Endodermal cell (in vitro differentiated cells): ENCODE results near the gene PLAC8. TPM values are rescaled to one million over a fixed set of nuclear protein-coding genes. Genes with fewer than 3 reads are reported as not detected.
"Not testable (repeated sequence)": the region's sequence is repeated elsewhere in the genome, so short reads cannot be mapped to it uniquely, and the experiment has no call there.

Experiments used
- DNase-seq: peaks from one replicate; pipeline ENCODE4 v3.0.0-alpha.2; 2017
- H3K27ac ChIP-seq: 2 replicates; pipeline ENCODE4 v1.5.1; 2013; ENCODE audit warnings: mild to moderate bottlenecking, low read depth, low read length, moderate library complexity
- H3K27me3 ChIP-seq: 2 replicates; pipeline ENCODE4 v1.6.1; 2013; ENCODE audit warnings: mild to moderate bottlenecking, low read length, moderate library complexity; ENCODE audit not compliant: insufficient read depth, control insufficient read depth, poor library complexity, severe bottlenecking
- H3K36me3 ChIP-seq: 2 replicates; pipeline ENCODE4 v1.7.0; 2013; ENCODE audit warnings: mild to moderate bottlenecking, low read length, moderate library complexity; ENCODE audit not compliant: control insufficient read depth, insufficient read depth
- H3K4me1 ChIP-seq: one replicate; pipeline ENCODE4 v1.7.0; 2013; ENCODE audit warnings: low read length; ENCODE audit not compliant: control insufficient read depth, insufficient read depth
- H3K4me3 ChIP-seq: 2 replicates; pipeline ENCODE4 v1.5.1; 2013; ENCODE audit warnings: mild to moderate bottlenecking, low read length, moderate library complexity
- H3K9ac ChIP-seq: 2 replicates; pipeline ENCODE4 v1.6.1; 2013; ENCODE audit warnings: mild to moderate bottlenecking, low read length, moderate library complexity; ENCODE audit not compliant: poor library complexity, severe bottlenecking; ENCODE audit errors: extremely low read depth
- H3K9me3 ChIP-seq: 2 replicates; pipeline ENCODE4 v1.6.1; 2013; ENCODE audit warnings: mild to moderate bottlenecking, low read length, moderate library complexity; ENCODE audit not compliant: control insufficient read depth
- H3K27ac Mint-ChIP-seq: 2 replicates; pipeline ENCODE4 v1.8.0; 2020; ENCODE audit warnings: mixed read lengths
- H3K27me3 Mint-ChIP-seq: 2 replicates; pipeline ENCODE4 v1.8.0; 2021; ENCODE audit warnings: mild to moderate bottlenecking, mixed read lengths; ENCODE audit not compliant: insufficient read depth
- H3K36me3 Mint-ChIP-seq: 2 replicates; pipeline ENCODE4 v1.8.0; 2020; ENCODE audit warnings: low read depth, mixed read lengths
- H3K4me1 Mint-ChIP-seq: 2 replicates; pipeline ENCODE4 v1.8.0; 2020; ENCODE audit warnings: mixed read lengths
- H3K4me3 Mint-ChIP-seq: 2 replicates; pipeline ENCODE4 v1.8.0; 2020; ENCODE audit warnings: mild to moderate bottlenecking, moderate library complexity, mixed read lengths
- H3K9me3 Mint-ChIP-seq: 2 replicates; pipeline ENCODE4 v1.8.0; 2020; ENCODE audit warnings: mild to moderate bottlenecking, mixed read lengths
- WGBS, 2 experiments: methylation state at CpG; one replicate each; pipeline versions ENCODE4 v1.1.5 to v1.1.7; 2013; ENCODE audit warnings: missing lambda C conversion rate in 2 of 2, mixed read lengths in 1 of 2; ENCODE audit not compliant: insufficient coverage in 1 of 2, insufficient read length in 1 of 2; 5-methylcytosine and 5-hydroxymethylcytosine counted together
- total RNA-seq, 2 donors: library from RNA; stranded (reverse); fragmentation: NEBNext Ultra II Directional in 1 of 2; extraction: Animal tissue kit (Norgen Biotek cat#: 25700) in 1 of 2; gene quantifications; 2 replicates in 1 of 2; 3 replicates in 1 of 2; pipeline ENCODE4 v1.2.1, GENCODE V29; 2021
- TF ChIP-seq, protein P1 (sequence below): fragments of 200-600 bp; sonication (generic); conservative IDR thresholded peaks from 2 replicates; pipeline ENCODE4 v1.5.0; 2021; ENCODE audit warnings: antibody characterized with exemption, mild to moderate bottlenecking

Gene PLAC8
- total RNA-seq, 2 donors from 2014 or later, result 1.8 to 2.6 TPM

DNA sequence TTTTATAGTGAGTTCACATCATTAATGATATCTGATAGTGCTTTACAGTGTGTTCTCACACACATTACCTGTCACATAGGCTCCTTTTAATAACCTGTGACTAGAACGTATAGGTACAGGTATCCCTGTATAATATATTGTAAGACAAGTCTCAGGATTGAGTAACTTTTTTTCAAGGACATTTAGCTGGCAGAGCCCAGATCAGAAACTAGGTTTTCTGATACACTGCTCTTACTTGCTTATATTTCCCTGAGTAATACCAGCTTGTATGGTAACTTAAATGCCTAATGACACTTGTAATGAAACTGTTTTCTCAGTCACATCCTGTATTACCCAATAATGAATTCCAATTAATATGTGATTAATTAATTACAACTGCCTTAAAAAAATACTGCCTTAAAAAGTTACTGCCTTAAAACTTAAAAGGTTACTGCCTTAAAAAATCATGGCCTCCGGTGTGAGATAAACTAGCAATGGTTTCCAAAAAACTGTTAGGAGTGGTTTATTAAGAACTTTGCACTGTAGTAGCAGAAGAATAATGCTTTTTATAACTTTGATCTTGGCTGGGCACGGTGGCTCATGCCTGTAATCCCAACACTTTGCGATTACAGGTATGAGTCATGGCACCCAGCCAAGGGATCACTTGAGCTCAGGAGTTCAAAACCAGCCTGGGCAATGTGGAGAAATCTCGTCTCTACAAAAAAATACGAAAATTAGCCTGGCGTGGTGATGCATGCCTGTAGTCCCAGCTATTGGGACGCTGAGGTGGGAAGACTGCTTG, 67.6 kb downstream of the PLAC8 start:
- TF ChIP-seq, protein P1, sequence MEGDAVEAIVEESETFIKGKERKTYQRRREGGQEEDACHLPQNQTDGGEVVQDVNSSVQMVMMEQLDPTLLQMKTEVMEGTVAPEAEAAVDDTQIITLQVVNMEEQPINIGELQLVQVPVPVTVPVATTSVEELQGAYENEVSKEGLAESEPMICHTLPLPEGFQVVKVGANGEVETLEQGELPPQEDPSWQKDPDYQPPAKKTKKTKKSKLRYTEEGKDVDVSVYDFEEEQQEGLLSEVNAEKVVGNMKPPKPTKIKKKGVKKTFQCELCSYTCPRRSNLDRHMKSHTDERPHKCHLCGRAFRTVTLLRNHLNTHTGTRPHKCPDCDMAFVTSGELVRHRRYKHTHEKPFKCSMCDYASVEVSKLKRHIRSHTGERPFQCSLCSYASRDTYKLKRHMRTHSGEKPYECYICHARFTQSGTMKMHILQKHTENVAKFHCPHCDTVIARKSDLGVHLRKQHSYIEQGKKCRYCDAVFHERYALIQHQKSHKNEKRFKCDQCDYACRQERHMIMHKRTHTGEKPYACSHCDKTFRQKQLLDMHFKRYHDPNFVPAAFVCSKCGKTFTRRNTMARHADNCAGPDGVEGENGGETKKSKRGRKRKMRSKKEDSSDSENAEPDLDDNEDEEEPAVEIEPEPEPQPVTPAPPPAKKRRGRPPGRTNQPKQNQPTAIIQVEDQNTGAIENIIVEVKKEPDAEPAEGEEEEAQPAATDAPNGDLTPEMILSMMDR, result no peak
- no peak for DNase-seq
- H3K36me3 Mint-ChIP-seq, result peaks cover 24% of the 10 kb centered on the region
- H3K9me3 Mint-ChIP-seq, result no peaks in the 10 kb centered on the region
- no peak overlapping the region for H3K27ac ChIP-seq
- H3K4me3 Mint-ChIP-seq, result no peak overlapping the region
- no peaks in the 10 kb centered on the region for H3K4me1 ChIP-seq
- H3K27ac Mint-ChIP-seq, result no peak overlapping the region
- peaks cover 3% of the 10 kb centered on the region for H3K4me1 Mint-ChIP-seq
- H3K27me3 ChIP-seq, result no peaks in the 10 kb centered on the region
- no peak overlapping the region for H3K9ac ChIP-seq
- no peaks in the 10 kb centered on the region for H3K9me3 ChIP-seq
- peaks cover 24% of the 10 kb centered on the region for H3K36me3 ChIP-seq
- WGBS, 2 experiments, result 95% methylated on average over 6 to 8 of the region's 8 CpGs
- no peaks in the 10 kb centered on the region for H3K27me3 Mint-ChIP-seq
- no peak overlapping the region for H3K4me3 ChIP-seq

DNA sequence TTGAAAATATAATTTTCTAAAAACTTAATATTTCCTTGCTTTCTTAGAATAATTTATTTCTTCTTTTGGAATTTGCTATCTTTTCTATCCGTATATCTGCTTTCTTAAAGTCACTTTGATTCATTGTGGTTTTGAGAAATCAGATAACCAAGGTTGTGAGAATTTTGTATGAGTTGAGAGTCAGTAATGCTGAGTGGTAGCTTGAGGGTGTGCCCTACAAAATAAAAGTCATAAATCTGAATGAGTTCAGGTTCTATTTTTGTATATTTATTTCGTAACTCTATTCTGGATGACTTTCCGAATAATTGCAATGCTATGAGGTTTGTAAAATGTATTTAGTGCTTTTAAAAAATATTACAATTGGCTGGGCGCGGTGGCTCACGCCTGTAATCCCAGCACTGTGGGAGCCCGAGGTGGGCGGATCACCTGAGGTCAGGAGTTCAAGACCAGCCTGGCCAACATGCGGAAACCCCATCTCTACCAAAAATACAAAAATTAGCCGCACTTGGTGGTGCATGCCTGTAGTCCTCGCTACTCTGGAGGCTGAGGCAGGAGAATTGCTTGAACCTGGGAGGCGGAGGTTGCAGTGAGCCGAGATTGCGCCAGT, 70.6 kb downstream of the PLAC8 start:
- no peaks in the 10 kb centered on the region for H3K4me1 ChIP-seq
- Mint-ChIP-seq H3K4me1 (peaks cover 9% of the 10 kb centered on the region), H3K27me3 (no peaks in the 10 kb centered on the region), H3K36me3 (peaks cover 5% of the 10 kb centered on the region), H3K4me3 (no peak overlapping the region), H3K27ac (no peak overlapping the region), H3K9me3 (no peaks in the 10 kb centered on the region)
- DNase-seq, result no peak
- H3K36me3 ChIP-seq, result peaks cover 16% of the 10 kb centered on the region
- no peak overlapping the region for H3K27ac ChIP-seq
- no peak overlapping the region for H3K4me3 ChIP-seq
- no peaks in the 10 kb centered on the region for H3K9me3 ChIP-seq
- H3K27me3 ChIP-seq, result no peaks in the 10 kb centered on the region
- 93 to 96% methylated on average over 8 to 13 of the region's 14 CpGs for WGBS, 2 experiments
- TF ChIP-seq, protein P1, result no peak
- H3K9ac ChIP-seq, result no peak overlapping the region

DNA sequence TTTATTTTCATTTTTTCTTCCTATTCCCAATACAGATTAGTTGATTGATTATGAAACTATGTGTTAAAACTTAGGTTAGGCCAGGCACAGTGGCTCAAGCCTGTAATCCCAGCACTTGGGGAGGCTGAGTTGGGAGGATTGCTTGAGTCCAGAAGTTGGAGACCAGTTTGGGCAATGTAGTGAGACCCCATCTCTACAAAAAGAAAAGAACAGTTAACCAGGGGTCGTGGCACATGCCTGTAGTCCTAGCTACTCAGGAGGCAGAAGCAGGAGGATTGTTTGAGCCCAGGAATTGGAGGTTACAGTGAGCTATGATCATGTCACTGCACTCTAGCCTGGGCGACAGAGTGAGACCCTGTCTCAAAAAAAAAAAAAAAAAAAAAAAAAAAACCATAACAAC, 71.4 kb downstream of the PLAC8 start:
- H3K9me3 ChIP-seq, H3K4me1 ChIP-seq, H3K27ac ChIP-seq, H3K4me3 ChIP-seq, H3K27ac Mint-ChIP-seq, H3K9me3 Mint-ChIP-seq, H3K27me3 ChIP-seq, H3K36me3 Mint-ChIP-seq, H3K27me3 Mint-ChIP-seq, H3K9ac ChIP-seq, DNase-seq, H3K4me1 Mint-ChIP-seq, H3K4me3 Mint-ChIP-seq: not testable (repeated sequence)
- H3K36me3 ChIP-seq, result peaks cover 16% of the 10 kb centered on the region
- 79 to 83% methylated on average over 1 of the region's 2 CpGs for WGBS, 2 experiments
